H1 (cell line): ENCODE data around the gene PRG3. TPM values are rescaled to one million over a fixed set of nuclear protein-coding genes. Genes with fewer than 3 reads are reported as not detected.

ENCODE experiments used
- BACH1 ChIP-seq: IDR thresholded peaks from 2 replicates; pipeline ENCODE4 v1.6.1; 2012; ENCODE audit warnings: low read length, improper control_type of control experiment
- RBBP5 ChIP-seq: IDR thresholded peaks from 2 replicates; pipeline ENCODE4 v1.7.1; 2012; ENCODE audit warnings: low read depth, mild to moderate bottlenecking, inconsistent platforms, low read length, moderate library complexity, borderline replicate concordance
- SP2 ChIP-seq: IDR thresholded peaks from 2 replicates; pipeline ENCODE4 v1.6.1; 2012; ENCODE audit warnings: mild to moderate bottlenecking, low read length, inconsistent platforms
- polyA plus RNA-seq, 7 experiments: library from polyadenylated mRNA; depleted of rRNA in 3 of 7; stranded (reverse) in 5 of 7; unstranded in 2 of 7; fragments of >200 nt in 5 of 7; fragments of 200-250 nt in 2 of 7; gene quantifications; 1 replicate in 5 of 7; 2 replicates in 1 of 7; 4 replicates in 1 of 7; pipeline versions ENCODE4 v1.2.1 to v1.2.3, GENCODE V29; 2011 to 2013; ENCODE audit warnings: missing spikeins in 2 of 7, mixed read lengths in 2 of 7
- total RNA-seq: library from RNA; stranded (reverse); fragmentation: NEBNext Ultra II Directional; extraction: Animal tissue kit (Norgen Biotek cat#: 25700); gene quantifications from 2 replicates; pipeline ENCODE4 v1.2.1, GENCODE V29; 2021
- TF ChIP-seq, protein P1 (sequence below): fragments of 300-600 bp; sonication (generic); IDR thresholded peaks from 2 replicates; pipeline ENCODE4 v1.7.1; 2012; ENCODE audit warnings: low read length, moderate library complexity, mild to moderate bottlenecking, inconsistent platforms; ENCODE audit not compliant: insufficient replicate concordance
- TF ChIP-seq, protein P2 (sequence below): IDR thresholded peaks from 2 replicates; pipeline ENCODE4 v1.6.1; 2012; ENCODE audit warnings: low read length, inconsistent platforms

Gene PRG3
- total and polyA plus RNA-seq, 2 of the 8 experiments (the other 6 are each of a cell fraction or from before 2014, with no cell fraction given): not detected

DNA sequence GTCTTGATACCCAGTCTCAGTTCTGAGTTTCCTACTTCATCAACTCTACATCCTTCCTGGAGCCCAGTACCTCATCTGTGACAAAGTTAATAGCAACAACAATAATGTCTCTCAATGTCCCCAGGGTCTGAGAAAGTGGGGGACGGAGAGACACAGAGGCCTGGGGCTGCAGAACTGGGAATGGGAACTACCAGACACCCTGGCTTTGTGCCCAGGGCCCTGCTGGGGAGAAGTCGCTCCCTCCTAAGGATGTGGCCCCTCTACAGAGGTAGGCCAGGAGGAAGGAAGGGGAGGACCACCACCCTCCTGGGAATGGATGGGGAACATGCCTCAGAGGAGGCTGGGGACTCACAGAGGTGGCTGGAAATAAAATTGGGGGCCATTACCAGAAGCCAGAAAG, 5.5 kb downstream of the PRG3 start (continued):
- no peak for TF ChIP-seq RBBP5
- no peak for TF ChIP-seq SP2
- TF ChIP-seq, protein P1, sequence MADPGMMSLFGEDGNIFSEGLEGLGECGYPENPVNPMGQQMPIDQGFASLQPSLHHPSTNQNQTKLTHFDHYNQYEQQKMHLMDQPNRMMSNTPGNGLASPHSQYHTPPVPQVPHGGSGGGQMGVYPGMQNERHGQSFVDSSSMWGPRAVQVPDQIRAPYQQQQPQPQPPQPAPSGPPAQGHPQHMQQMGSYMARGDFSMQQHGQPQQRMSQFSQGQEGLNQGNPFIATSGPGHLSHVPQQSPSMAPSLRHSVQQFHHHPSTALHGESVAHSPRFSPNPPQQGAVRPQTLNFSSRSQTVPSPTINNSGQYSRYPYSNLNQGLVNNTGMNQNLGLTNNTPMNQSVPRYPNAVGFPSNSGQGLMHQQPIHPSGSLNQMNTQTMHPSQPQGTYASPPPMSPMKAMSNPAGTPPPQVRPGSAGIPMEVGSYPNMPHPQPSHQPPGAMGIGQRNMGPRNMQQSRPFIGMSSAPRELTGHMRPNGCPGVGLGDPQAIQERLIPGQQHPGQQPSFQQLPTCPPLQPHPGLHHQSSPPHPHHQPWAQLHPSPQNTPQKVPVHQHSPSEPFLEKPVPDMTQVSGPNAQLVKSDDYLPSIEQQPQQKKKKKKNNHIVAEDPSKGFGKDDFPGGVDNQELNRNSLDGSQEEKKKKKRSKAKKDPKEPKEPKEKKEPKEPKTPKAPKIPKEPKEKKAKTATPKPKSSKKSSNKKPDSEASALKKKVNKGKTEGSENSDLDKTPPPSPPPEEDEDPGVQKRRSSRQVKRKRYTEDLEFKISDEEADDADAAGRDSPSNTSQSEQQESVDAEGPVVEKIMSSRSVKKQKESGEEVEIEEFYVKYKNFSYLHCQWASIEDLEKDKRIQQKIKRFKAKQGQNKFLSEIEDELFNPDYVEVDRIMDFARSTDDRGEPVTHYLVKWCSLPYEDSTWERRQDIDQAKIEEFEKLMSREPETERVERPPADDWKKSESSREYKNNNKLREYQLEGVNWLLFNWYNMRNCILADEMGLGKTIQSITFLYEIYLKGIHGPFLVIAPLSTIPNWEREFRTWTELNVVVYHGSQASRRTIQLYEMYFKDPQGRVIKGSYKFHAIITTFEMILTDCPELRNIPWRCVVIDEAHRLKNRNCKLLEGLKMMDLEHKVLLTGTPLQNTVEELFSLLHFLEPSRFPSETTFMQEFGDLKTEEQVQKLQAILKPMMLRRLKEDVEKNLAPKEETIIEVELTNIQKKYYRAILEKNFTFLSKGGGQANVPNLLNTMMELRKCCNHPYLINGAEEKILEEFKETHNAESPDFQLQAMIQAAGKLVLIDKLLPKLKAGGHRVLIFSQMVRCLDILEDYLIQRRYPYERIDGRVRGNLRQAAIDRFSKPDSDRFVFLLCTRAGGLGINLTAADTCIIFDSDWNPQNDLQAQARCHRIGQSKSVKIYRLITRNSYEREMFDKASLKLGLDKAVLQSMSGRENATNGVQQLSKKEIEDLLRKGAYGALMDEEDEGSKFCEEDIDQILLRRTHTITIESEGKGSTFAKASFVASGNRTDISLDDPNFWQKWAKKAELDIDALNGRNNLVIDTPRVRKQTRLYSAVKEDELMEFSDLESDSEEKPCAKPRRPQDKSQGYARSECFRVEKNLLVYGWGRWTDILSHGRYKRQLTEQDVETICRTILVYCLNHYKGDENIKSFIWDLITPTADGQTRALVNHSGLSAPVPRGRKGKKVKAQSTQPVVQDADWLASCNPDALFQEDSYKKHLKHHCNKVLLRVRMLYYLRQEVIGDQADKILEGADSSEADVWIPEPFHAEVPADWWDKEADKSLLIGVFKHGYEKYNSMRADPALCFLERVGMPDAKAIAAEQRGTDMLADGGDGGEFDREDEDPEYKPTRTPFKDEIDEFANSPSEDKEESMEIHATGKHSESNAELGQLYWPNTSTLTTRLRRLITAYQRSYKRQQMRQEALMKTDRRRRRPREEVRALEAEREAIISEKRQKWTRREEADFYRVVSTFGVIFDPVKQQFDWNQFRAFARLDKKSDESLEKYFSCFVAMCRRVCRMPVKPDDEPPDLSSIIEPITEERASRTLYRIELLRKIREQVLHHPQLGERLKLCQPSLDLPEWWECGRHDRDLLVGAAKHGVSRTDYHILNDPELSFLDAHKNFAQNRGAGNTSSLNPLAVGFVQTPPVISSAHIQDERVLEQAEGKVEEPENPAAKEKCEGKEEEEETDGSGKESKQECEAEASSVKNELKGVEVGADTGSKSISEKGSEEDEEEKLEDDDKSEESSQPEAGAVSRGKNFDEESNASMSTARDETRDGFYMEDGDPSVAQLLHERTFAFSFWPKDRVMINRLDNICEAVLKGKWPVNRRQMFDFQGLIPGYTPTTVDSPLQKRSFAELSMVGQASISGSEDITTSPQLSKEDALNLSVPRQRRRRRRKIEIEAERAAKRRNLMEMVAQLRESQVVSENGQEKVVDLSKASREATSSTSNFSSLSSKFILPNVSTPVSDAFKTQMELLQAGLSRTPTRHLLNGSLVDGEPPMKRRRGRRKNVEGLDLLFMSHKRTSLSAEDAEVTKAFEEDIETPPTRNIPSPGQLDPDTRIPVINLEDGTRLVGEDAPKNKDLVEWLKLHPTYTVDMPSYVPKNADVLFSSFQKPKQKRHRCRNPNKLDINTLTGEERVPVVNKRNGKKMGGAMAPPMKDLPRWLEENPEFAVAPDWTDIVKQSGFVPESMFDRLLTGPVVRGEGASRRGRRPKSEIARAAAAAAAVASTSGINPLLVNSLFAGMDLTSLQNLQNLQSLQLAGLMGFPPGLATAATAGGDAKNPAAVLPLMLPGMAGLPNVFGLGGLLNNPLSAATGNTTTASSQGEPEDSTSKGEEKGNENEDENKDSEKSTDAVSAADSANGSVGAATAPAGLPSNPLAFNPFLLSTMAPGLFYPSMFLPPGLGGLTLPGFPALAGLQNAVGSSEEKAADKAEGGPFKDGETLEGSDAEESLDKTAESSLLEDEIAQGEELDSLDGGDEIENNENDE: no peak
- TF ChIP-seq, protein P2, sequence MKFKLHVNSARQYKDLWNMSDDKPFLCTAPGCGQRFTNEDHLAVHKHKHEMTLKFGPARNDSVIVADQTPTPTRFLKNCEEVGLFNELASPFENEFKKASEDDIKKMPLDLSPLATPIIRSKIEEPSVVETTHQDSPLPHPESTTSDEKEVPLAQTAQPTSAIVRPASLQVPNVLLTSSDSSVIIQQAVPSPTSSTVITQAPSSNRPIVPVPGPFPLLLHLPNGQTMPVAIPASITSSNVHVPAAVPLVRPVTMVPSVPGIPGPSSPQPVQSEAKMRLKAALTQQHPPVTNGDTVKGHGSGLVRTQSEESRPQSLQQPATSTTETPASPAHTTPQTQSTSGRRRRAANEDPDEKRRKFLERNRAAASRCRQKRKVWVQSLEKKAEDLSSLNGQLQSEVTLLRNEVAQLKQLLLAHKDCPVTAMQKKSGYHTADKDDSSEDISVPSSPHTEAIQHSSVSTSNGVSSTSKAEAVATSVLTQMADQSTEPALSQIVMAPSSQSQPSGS: no peak
- no peak for TF ChIP-seq BACH1
